Stimulated activated CD8-positive, alpha-beta memory T cell treated with anti-CD3 and anti-CD28 coated beads, Interleukin-15, amount 100 ng/mL, for 24 hours (primary cell): Measurements from ENCODE around the gene PAN2.
"Not testable (repeated sequence)": the region's sequence is repeated elsewhere in the genome, so short reads cannot be mapped to it uniquely, and the experiment has no call there.

Experiments used
- DNase-seq: peaks from one replicate; pipeline ENCODE4 v3.0.0-alpha.2; 2020; ENCODE audit warnings: low read depth

The PAN2 gene

DNA sequence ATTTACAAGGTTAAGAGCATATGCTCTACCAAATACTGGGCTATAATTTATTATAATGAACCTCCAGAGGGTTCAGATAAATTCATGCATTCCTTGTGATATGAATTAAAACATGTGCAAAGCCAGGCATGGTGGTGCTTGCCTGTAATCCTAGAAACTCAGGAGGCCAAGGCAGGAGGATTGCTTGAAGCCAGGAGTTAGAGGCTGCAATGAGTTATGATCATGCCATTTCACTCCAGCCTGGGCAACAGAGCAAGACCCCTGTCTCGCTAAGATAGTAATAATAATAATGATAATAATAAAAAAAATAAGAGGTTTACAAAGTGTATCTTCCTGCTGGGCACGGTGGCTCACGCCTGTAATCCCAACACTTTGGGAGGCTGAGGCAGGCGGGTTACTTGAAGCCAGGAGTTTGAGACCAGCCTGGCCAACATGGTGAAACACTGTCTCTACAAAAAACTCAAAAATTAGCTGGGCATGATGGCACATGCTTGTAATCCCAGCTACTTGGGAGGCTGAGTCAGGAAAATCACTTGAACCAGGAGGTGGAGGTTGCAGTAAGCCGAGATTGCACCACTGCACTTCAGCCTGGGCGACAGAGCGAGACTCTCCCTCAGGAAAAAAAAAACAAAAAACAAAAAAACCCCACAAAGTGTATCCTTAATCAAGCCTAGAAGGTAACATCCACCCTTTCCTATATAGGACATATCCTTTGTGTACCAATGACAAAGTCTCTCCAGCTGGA is 26.4 kb downstream of the PAN2 start:
- DNase-seq: no peak

DNA sequence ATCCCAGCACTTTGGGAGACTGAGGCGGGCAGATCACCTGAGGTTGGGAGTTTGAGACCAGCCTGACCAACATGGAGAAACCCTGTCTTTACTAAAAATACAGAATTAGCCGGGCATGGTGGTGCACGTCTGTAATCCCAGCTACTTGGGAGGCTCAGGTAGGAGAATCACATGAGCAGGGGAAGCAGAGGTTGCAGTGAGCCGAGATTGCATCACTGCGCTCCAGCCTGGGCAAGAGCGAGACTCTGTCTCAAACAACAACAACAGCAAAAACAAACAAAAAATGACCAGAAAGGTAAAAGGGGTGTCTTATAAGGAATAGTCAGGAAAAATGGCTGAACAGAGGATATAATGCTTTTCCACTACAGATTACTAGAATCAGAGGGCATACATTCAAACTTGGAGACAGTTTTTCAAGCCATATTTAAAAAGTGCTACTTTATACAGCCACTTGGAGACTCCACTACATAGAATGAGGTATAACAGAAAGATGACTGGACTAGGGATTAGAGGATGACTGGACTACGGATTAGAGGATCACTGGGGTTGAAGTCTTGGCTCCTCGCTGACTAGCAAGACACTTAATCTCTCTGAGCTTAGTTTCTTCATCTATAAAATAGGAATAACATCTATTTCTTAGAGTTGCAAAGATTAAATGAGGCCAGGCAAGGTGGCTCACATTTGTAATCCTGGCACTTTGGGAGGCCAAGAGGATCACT is 28.8 kb downstream of the PAN2 start:
- no peak for DNase-seq

DNA sequence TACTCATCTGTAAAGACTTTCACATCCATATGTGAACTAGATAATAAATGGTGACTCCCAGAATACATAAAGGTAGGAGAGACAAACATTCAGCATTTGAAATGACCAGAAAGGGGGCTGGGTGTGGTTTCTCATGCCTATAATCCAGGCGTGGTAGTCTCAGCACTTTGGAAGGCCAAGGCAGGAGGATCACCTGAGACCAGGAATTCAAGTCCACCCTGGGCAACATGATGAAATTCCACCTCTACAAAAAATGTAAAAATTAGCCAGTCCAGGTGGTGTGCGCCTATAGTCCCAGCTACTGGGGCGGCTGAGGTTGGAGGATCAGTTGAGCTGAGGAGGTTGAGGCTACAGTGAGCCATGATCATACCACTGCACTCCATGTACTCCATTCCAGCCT is 29.5 kb downstream of the PAN2 start:
- DNase-seq: no peak

DNA sequence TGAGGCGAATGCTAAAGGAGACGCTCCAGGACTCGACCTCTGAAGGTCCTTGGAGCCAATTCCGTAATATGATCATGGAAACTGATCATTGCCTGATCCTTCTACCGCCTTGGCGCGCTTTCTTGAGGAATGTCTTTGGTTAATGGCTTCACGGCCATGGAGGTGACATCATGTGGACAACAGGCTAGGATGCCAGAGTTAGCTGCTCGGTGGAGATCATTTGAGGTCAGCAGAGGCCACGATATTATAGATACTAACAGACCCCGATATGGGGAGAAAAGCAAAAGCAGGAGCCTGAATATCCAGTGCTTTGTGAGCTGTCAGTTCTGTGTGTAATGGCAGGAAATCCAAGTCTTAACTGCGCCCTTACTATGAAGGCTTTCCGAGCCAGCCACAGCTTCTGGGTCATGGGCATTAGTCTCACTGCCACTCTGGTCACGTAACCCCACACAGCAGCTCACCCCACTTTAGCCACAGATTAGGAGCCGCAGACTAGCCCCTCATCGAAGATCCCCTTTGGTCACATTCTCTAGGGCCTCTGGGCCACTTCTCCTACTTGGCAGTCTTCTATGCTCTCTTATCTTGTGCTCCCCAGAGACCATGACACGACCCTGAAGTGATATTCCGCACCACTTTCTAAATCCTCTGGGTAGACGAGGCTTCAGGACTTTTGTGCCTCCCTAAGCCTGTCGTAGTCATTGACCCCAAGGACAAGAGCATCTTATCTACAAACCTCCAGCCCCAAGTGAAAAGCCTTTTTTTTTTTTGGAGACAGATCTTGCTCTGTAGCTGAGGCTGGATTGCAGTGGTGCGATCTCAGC is 32.9 kb downstream of the PAN2 start:
- no peak for DNase-seq

DNA sequence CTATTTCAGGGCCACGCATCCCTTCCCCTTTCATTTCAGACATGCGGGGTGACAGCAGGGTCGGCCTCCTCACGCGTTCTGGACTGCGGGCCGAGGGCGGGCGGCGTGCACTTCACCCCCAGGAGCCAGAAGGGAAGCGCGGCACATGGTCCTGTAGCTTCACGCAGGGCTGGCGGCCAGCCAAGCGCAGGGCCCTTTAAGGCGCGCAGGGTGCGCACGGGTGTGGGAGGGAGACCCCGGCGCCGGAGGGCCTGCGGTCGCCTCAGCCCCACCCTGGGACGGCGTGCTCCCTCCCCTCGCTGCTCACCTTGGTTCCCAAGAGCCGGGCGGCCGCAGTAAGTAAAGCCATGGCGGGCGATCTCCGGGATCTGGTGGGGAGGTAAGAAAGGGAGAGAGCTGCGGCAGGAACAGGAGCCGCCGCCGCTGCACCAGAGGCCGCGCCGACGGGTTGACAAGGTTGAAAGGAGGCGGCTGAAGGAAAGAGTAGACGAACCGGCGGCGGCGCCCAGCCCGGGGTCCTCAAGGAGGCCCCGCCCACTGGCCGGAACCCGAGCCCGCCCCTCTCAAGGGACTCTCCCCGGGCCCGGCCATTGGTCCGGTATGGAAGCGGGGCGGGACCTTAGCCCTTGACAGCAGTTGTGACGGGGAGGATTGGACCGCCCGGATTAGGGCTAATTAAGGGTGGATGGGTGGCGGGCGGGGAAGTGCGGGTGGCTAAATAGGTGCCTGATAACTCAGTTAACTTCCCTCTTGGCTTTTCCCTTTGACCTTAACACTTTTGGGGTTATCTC is 33.8 kb downstream of the PAN2 start, which contains the start of gene CS:
Gene CS (minus strand): TSS at position 478 of the 791 bp plus-strand sequence. CDS start 129 bp downstream, at position 349.
- peak; percentile 87 for DNase-seq

DNA sequence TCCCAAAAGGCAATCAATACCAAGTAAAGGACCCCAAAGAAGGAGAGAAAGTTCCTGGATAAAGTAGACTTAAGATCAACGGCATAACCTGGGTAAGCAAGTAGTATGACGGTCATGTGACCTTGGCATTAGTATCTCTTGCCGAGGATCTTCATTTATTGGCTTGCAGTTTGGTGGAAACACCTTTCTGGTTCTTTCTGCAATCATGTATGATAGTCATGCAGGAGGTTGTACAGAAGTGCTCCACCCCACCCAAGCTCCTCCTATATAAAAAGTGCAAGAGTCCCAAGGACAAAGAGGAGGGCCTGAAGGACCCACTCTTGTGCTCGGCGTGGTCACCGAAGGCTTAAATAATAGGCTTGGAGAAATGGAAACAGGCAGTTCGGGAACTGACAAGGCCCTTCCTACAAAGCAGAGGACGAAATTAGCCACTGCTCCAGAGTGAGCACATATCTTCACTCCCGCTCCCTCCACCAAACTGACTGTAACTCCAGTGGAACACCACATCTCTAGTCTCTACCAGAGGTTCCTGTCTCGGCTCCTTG is 34.4 kb downstream of the PAN2 start:
- DNase-seq: no peak

DNA sequence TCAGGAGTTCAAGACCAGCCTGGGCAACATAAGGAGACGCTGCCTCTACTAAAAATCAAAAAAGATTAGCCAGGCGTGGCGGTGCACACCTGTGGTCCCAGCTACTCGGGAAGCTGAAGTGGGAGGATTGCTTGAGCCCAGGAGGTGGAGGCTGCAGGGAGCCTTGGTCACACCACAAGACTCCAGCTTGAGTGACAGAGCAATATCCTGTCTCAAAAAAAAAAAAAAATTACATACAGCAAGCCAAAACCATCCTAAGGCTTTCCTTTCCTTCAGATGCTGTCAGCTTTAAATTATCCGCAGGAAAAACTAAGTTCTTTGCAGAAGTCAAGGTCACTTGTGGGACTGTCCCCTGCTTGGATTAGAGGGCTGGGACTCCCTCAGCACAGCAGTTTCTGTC is 35.0 kb downstream of the PAN2 start:
- no peak for DNase-seq

DNA sequence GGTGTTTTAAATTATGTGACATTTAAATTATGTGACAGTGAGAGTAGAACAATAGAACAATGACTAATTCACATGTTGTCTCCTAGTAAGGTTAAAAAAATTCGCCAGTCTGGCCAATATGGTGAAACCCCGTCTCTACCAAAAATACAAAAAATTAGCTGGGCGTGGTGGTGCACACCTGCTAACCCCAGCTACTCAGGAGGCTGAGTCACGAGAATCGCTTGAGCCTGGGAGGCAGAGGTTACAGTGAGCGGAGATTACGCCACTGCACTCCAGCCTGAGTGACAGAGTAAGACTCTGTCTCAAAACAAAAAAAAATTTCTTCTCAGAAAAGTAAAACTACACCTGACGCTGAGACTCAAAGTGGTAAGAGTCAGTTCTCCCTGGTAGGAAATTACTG is 36.4 kb downstream of the PAN2 start:
- no peak for DNase-seq

DNA sequence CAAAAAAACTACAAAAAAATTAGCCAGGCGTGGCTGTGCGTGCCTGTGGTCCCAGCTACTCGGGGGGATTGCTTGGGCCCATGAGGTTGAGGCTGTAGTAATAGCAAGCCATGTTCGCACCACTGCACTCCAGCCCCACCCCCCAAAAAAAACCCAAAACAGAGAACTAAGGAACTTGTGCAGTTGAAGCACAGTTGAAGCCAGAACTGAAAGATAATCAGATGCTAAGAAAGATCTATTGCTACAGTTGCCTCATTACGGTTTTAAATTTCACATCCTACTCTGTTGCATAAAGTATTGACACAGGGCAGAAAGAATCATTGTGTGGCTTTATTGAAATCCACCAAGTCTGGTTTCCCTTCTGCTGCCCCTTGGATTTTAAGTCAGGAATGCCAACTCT is 37.5 kb downstream of the PAN2 start:
- no peak for DNase-seq

DNA sequence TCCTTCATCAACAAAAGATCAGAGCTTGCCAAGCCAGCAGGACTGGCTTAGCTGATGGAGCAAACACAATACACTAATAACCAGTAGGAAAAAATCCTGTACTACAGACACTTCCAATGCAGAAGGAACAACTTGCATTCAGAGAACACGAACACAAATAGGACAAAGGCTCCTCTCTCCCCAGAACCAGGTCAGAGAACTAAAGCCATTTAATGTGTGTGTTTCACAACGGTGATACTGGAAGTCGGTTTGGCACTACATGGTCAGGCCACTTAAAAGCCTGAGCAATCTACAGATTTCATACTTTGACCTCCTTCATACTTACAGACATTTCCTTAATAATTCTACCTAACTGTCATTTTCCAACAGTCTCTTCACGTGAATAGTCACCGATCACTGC is 40.0 kb downstream of the PAN2 start:
- DNase-seq: no peak

DNA sequence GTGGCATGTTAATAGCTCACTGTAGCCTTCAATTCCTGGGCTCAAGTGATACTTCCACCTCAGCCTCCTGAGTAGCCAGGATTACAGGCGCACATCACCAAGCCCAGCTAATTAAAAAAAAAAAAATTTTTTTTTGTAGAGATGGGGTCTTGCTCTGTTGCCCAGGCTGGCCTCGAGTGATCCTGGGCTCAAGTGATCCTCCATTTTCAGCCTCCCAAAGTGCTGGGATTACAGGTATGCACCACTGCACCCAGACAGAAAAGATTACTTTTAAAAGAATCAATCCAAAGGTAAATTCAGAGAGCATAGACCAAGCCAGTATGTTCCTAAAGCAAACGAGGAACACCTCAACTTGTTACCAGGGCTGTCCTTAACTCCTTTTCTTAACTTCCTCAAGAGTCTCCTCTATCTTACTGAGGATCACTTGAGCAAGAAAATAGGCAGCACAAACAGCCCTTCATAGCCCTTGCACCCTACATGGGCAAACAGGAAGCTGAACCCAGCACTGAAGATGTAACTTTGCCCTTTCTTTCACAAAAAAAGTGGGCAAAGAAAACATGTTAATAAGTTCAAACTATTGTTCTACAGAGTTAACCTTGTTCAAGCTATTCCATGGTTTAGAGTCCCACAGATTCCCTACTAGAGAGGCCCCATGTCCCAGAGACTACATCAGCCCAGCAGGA is 45.0 kb downstream of the PAN2 start:
- DNase-seq: no peak

DNA sequence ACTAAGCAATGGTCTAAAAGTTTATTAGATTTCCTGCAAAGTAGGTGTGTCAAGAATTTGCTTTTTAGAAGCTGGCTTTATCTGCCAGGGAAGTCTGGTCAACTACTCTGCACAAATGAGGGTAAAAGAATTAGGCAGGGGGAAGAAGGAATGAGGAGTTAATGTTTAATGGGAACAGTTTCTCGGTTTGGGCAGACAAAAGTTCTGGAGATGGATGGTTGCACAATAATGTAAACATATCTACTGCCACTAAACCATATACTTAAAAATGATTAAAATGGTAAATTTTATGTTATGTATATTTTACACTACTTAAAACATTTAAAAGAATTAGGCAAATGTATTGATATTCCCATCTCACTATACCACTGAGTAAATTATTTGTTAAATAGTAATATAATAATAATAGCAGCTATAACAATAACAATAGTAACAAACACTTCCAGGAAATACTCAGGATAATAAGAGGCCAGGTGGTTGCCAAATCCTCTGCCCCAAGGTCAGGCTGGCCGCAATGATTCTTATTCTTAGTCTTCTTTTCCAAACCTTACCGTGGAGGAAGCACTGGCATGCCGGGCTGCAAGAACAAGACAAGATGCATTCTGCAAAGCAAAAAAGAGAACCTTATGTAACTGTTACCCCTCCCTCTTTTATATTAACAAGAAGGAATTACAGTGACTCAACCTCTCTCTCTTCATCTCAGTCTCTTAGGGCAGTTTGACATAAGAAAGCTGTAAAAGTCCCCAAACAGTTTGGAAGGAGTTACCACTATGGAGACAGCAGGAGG is 47.6 kb downstream of the PAN2 start:
- no peak for DNase-seq

DNA sequence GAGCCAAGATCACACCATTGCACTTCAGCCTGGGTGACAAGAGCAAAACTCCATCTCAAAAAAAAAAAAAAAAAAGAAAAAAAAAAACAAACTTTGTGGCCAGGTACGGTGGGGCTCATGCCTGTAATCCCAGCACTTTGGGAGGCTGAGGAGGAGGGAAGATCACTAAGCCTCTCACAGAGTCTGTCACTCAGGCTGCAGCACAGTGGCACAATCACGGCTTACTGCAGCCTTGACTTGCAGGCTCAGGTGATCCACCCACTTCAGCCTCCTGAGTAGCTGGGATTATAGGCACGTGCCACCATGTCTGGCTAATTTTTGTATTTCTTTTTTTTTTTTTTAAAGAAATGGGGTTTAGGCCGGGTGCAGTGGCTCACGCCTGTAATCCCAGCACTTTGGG is 49.5 kb downstream of the PAN2 start:
- not testable (repeated sequence) for DNase-seq

DNA sequence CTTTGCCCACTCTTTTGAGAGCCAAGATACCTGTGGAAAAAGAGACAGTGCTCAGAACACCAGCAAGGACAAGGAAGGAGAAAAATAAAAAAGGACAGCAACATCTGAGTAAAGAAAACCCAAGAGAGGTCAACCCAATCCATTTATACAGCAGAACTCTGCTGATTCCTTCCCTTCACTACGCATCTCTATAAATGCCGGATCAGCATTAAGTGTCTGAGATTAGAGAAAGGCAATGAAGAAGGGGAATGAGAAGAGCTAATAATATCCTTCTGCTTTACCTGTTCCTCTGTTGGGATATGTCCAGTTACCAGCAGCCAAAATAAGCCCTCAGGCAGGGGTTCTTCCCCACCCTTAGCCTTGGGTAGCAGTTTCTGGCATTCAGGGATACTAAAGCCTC is 51.2 kb downstream of the PAN2 start:
- DNase-seq: no peak

DNA sequence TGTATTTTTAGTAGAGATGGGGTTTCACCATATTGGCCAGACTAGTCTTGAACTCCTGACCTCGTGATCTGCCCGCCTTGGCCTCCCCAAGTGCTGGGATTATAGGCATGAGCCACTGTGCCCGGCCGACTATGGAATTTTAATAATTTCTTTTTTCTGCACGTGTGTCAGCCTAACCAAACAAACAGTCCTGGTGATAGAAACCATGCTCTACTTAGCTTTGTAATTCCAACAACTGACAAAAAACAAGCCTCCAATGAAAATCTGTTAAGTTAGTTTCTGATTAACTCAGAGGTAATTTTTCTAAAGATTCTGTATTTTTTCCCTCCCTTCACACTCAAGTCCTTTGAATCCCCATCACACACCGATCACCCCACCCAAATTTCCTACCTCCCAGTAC is 51.8 kb downstream of the PAN2 start:
- no peak for DNase-seq

DNA sequence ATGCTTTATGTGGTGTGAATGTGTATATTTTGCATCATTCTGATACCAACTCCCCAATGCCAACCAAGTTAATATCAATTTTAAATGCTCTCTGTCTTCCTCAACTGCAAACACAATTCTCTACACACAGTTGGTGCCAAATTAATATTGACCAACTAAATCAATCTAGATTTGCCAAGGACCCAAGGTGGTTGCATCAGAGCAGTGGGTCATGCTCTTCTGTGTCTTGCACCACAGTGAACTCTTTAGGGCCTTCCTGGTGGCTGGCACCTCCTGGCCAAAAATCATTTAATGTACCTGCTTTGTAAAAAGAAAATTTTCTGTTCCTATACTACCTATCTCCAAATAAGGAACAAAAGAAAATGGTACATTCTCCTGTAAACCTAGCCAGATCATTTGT is 53.0 kb downstream of the PAN2 start:
- no peak for DNase-seq

DNA sequence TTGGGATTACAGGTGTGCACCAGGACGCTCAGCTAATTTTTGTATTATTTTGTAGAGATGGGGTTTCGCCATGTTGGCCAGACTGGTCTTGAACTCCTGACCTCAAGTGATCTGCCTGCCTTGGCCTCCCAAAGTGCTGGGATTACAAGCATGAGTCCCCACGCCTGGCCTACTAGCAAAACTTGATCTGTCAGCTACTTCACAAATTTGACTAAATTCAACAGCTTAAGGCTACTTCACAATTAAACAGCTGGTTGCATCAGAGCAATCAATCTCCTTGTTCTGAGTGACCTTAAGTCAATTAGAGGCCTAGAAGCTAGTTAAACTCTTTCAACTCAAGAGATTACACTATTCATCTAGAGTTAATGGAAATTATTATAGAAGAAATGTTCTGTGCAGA is 54.9 kb downstream of the PAN2 start:
- no peak for DNase-seq

DNA sequence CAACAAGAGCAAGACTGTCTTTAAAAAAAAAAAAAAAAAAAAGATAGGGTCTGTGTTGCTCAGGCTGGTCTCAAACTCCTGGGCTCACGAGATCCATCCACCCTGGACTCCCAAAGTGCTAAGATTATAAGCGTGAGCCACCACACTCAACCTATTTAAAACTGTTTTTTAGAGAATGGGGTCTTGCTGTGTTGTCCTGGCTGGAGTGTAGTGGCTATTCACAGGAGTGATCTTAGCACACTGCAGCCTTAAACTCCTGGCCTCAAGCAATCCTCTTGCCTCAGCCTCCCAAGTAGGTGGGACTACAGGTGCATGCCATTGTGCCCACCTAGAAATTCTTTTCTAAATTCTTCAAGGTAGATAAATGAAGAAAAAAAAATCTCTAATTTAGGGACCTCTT is 59.5 kb downstream of the PAN2 start:
- DNase-seq: no peak

DNA sequence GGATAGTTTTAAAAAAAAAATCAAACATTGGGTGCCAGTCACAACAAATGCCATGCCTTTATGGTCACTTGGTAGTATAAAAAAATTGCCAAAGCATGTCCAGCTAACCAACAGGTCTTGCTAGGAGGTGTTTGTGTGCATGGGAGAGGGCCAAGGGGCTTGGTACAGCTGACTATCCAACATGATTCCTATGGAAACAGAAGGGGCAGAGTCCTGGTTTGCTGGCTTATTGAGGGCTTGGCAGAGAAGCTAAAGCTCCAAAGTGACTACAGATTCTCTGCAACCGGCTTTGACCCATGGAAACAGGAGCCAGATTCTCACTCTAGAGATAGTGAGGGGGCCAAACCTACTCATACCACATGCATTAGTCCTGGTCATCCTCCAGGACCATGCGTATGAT is 61.3 kb downstream of the PAN2 start:
- DNase-seq: not testable (repeated sequence)

DNA sequence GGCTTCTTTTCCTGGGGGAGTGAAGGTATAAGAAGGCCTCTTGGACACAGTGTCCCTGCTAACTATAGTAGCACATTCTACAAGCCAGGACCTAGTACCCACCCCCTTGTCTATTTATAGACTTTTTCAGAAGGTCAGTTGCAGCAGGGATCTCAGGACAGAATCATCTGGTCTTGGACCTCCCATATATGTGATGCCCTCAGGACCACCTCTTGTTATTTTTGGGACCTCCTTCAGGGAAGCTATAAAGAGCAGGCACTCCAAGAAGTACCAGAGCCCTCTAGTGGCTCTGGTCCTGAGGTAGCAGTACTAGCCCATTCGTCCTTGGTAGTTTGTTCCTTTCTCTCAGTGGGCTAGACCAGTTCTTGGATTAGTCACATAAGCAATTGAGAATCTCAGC is 62.8 kb downstream of the PAN2 start:
- DNase-seq: no peak
